Measurements from ENCODE around the gene EFHB. TPM values are rescaled to one million over a fixed set of nuclear protein-coding genes. Genes with fewer than 3 reads are reported as not detected.

EFHB gene
- total and polyA plus RNA-seq, 2 of the 13 experiments (the other 11 are each of a cell fraction or from before 2014, with no cell fraction given) = 0.15 to 0.42 TPM

DNA sequence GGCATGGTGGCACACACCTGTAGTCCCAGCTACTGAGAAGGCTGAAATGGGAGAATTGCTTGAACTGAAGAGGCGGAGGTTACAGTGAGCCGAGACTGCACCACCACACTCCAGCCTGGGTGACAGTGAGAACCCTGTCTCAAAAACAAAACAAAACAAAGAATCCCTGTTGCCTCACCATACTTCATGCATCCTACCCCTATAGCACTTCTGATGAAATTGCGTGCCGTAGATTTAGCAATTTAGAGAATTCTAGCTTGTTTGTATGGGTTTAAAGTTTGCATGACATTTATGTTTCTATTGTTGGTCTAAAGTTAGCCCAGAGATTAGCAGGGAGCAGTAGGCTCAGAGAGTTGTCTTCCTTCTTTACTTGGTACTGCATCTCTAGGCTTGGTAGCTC lies 20.7 kb upstream of the EFHB start (continued):
- no peak for TF ChIP-seq WIZ (CRISPR knock-in tag; IDR thresholded peaks at IDR 0.05)

DNA sequence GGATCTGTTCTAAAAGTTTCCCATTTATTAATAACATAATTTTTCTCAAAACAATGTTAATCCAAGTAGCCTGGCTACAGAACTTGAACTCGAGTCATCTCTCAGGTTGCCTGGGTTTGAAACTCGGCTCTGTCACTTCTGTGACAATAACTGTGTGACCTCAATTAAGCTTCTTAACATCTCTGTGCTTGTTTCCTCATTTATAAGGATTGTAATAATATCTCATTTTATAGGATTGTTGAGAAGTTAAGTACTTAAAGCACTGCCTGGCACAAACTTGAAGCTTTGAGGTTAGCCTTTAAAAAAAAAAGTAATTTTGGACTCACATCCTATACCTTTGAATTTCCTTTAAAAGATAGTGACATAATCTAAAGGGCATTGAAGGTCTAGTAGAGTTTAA lies 16.3 kb upstream of the EFHB start:
- no peak overlapping the region for H3K9ac ChIP-seq (ENCODE audit: insufficient read depth, low read depth, low read length)
- in situ Hi-C loops (cut with HindIII; ENCODE audit: extremely low pct_ligation_motif_present, low pct_unique_long_range_greater_than_20kb) (no loop called here), intact Hi-C loops (cut with micrococcal nuclease; ENCODE audit: unreplicated experiment) (no loop called here)
- no peak for FAIRE-seq
- H4K20me1 ChIP-seq (ENCODE audit: insufficient read depth, low read length) = peaks cover 32% of the 10 kb centered on the region
- CTCF ChIA-PET (ENCODE audit: low intra/inter-chr PET ratio, low total read pairs) = no interaction called here
- peaks cover 78% of the 10 kb centered on the region for H3K79me2 ChIP-seq (ENCODE audit: insufficient read depth, low read length)
- no peak overlapping the region for H3K27ac ChIP-seq (ENCODE audit: extremely low read length, insufficient read depth, low read length)
- no peak for ATAC-seq
- peaks cover 5 to 37% of the 10 kb centered on the region in 2 experiments; a peak in 4 of 5 replicates for H3K36me3 ChIP-seq (replicated peaks in 1 of 2; ENCODE audit: control insufficient read depth in 1 of 2, insufficient read depth in 2 of 2, low read length in 2 of 2)
- BruUV-seq (replicated peaks) = no TSS peak
- H2AFZ ChIP-seq (ENCODE audit: low read length) = no peak overlapping the region
- POLR2A ChIA-PET = no interaction called here
- no peak overlapping the region for H3K4me2 ChIP-seq (ENCODE audit: low read depth, low read length)
- TF ChIP-seq REL (CRISPR knock-in tag; conservative IDR thresholded peaks at IDR 0.05) (no peak), ZKSCAN1 (IDR thresholded peaks at IDR 0.05; ENCODE audit: low read length) (no peak), ZNF547 (CRISPR knock-in tag; IDR thresholded peaks at IDR 0.05) (no peak), RCOR2 (CRISPR knock-in tag; IDR thresholded peaks at IDR 0.05) (no peak), POLR2AphosphoS5 (IDR thresholded peaks at IDR 0.05; ENCODE audit: low read depth, low read length) (no peak), HDAC6 (IDR thresholded peaks at IDR 0.05; ENCODE audit: low read depth, low read length) (no peak), SIX1 (CRISPR knock-in tag; IDR thresholded peaks at IDR 0.05; ENCODE audit: borderline replicate concordance) (no peak), ATF7-NPFF (CRISPR knock-in tag; IDR thresholded peaks at IDR 0.05; ENCODE audit: low read depth) (no peak), ETV5 (CRISPR knock-in tag; IDR thresholded peaks at IDR 0.05; ENCODE audit: borderline replicate concordance) (no peak), ISL2 (CRISPR knock-in tag; IDR thresholded peaks at IDR 0.05) (no peak), ZNF879 (CRISPR knock-in tag; IDR thresholded peaks at IDR 0.05) (no peak), ZNF850 (CRISPR knock-in tag; conservative IDR thresholded peaks at IDR 0.05) (no peak), CHD4 (IDR thresholded peaks at IDR 0.05; ENCODE audit: borderline replicate concordance, low read length) (no peak), KLF12 (CRISPR knock-in tag; IDR thresholded peaks at IDR 0.05; ENCODE audit: borderline replicate concordance) (no peak), ZNF720 (CRISPR knock-in tag; IDR thresholded peaks at IDR 0.05) (no peak), EHMT2 (IDR thresholded peaks at IDR 0.05; ENCODE audit: borderline replicate concordance, low read depth, low read length) (no peak)
- TF ChIP-seq, protein P1, sequence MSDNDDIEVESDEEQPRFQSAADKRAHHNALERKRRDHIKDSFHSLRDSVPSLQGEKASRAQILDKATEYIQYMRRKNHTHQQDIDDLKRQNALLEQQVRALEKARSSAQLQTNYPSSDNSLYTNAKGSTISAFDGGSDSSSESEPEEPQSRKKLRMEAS (IDR thresholded peaks at IDR 0.05) = no peak
- TF ChIP-seq, protein P2, sequence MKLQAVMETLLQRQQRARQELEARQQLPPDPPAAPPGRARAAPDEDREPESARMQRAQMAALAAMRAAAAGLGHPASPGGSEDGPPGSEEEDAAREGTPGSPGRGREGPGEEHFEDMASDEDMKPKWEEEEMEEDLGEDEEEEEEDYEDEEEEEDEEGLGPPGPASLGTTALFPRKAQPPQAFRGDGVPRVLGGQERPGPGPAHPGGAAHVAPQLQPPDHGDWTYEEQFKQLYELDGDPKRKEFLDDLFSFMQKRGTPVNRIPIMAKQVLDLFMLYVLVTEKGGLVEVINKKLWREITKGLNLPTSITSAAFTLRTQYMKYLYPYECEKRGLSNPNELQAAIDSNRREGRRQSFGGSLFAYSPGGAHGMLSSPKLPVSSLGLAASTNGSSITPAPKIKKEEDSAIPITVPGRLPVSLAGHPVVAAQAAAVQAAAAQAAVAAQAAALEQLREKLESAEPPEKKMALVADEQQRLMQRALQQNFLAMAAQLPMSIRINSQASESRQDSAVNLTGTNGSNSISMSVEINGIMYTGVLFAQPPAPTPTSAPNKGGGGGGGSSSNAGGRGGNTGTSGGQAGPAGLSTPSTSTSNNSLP (IDR thresholded peaks at IDR 0.05; ENCODE audit: low read depth, low read length) = no peak
- TF ChIP-seq, protein P3, sequence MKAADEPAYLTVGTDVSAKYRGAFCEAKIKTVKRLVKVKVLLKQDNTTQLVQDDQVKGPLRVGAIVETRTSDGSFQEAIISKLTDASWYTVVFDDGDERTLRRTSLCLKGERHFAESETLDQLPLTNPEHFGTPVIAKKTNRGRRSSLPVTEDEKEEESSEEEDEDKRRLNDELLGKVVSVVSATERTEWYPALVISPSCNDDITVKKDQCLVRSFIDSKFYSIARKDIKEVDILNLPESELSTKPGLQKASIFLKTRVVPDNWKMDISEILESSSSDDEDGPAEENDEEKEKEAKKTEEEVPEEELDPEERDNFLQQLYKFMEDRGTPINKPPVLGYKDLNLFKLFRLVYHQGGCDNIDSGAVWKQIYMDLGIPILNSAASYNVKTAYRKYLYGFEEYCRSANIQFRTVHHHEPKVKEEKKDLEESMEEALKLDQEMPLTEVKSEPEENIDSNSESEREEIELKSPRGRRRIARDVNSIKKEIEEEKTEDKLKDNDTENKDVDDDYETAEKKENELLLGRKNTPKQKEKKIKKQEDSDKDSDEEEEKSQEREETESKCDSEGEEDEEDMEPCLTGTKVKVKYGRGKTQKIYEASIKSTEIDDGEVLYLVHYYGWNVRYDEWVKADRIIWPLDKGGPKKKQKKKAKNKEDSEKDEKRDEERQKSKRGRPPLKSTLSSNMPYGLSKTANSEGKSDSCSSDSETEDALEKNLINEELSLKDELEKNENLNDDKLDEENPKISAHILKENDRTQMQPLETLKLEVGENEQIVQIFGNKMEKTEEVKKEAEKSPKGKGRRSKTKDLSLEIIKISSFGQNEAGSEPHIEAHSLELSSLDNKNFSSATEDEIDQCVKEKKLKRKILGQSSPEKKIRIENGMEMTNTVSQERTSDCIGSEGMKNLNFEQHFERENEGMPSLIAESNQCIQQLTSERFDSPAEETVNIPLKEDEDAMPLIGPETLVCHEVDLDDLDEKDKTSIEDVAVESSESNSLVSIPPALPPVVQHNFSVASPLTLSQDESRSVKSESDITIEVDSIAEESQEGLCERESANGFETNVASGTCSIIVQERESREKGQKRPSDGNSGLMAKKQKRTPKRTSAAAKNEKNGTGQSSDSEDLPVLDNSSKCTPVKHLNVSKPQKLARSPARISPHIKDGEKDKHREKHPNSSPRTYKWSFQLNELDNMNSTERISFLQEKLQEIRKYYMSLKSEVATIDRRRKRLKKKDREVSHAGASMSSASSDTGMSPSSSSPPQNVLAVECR (CRISPR knock-in tag; IDR thresholded peaks at IDR 0.05; ENCODE audit: borderline replicate concordance) = no peak
- no peak for DNase-seq (ENCODE audit: low spot score)
- H3K27me3 ChIP-seq (ENCODE audit: control insufficient read depth in 1 of 2, insufficient read depth in 2 of 2, low read length in 2 of 2) = no peaks in the 10 kb centered on the region; a peak in 1 of 5 replicates
- peaks cover 24% of the 10 kb centered on the region for H3K4me1 ChIP-seq (ENCODE audit: insufficient read depth, low read length)
- 93% methylated on average over 2 of the region's 2 CpGs for WGBS (ENCODE audit: low lambda C conversion rate)
- no peaks in the 10 kb centered on the region for H3K9me3 ChIP-seq (ENCODE audit: low read length)
- H3K4me3 ChIP-seq (replicated peaks in 1 of 3; ENCODE audit: insufficient read depth in 1 of 3, low read depth in 2 of 3, low read length in 3 of 3) = no peak overlapping the region

All from HepG2 (cell line).